ENCODE measurements around the gene MASP2. TPM values are rescaled to one million over a fixed set of nuclear protein-coding genes. Genes with fewer than 3 reads are reported as not detected.
A peak's percentile ranks its signal among the peaks of the same experiment; 100 is the strongest.
"Not testable (repeated sequence)": the region's sequence is repeated elsewhere in the genome, so short reads cannot be mapped to it uniquely, and the experiment has no call there.

Gene MASP2
- not detected in 2 replicates for total RNA-seq (2014; rRNA removed; shearing (Covaris generic))

DNA sequence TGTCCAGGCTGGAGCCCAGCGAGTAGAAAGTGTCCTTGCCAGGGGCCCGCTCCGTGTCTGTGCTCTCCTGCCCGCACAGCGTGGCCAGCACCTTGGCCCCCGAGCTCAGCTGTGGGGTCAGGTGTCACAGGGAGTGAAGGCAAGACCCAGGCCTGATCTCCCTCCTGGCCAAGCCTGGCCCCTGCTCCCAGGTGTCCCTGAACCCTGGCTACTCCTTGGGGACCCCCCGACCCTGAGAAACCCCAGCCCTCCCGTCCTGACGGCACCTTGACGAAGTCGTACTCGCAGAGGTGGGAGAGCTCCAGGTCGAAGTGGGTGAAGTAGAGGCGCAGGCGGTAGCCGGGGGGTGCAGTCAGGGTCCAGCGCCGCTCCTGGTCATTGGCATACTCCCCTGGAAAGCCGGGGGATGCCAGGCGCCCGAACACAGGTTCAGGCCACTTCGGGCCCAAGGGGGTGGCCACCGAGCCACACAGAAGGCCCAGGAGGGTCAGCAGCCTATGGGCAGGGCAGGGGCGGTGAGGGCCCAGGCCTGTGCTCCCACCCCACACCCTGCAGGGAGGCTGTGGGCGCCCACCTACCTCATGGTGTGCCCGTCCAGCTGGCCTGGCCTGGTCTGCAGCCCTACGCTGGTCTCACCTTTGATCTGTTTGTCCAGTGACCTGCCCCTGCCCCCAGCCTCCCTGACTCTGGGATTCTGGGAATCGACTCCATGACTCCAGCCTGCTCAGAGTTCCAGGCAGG lies at the start of gene MASP2:
MASP2 (minus strand) TSS at position 615 of the 741 bp plus-strand sequence; CDS start at position 583, 32 bp downstream.
- DNase-seq (ENCODE audit: low read depth) = no peak

DNA sequence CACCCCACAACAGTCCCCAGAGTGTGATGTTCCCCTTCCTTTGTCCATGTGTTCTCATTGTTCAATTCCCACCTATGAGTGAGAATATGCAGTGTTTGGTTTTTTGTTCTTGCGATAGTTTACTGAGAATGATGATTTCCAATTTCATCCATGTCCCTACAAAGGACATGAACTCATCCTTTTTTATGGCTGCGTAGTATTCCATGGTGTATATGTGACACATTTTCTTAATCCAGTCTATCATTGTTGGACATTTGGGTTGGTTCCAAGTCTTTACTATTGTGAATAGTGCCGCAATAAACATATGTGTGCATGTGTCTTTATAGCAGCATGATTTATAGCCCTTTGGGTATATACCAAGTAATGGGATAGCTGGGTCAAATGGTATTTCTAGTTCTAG lies 36.7 kb upstream of the MASP2 start:
- DNase-seq (ENCODE audit: low read depth) = not testable (repeated sequence)

DNA sequence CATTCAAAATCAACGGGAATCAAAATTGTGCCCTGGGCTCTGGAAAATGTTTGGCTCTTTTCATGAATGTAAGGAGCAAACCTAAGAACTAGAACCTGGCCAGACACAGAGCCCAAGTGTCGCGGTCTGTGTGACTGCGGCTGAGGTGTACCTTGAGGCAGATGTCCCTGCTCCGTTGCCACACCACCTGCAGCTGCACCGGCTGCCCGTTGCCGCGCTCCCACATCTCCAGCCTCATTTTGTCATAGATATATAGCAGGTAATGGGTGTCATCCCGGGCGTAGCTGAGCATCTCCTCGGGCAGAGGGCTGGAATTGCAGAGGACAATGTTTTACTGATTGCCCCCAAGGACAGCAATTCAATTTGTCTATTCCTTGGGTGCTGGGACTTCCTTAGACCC lies 33.9 kb upstream of the MASP2 start:
- no peak for DNase-seq (ENCODE audit: low read depth)

DNA sequence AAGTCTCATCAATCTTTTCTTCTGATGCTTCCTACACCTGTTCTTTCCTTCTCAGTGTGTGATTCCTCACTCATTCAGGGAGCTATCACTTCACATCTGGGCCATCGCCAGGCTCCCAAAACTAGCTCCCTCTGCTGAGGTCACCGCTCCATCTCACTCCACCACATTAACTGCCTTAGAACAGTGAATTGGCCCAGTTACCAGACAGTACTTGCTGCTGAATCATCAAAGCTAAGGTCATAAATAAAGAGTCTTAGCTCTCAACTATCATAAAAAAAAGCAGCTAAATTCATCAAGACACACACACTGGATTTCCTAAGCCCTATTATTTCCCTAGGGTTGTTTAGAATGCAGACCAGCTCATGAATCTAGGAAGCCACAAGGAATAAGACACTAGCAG lies 31.6 kb upstream of the MASP2 start:
- DNase-seq (ENCODE audit: low read depth) = no peak

DNA sequence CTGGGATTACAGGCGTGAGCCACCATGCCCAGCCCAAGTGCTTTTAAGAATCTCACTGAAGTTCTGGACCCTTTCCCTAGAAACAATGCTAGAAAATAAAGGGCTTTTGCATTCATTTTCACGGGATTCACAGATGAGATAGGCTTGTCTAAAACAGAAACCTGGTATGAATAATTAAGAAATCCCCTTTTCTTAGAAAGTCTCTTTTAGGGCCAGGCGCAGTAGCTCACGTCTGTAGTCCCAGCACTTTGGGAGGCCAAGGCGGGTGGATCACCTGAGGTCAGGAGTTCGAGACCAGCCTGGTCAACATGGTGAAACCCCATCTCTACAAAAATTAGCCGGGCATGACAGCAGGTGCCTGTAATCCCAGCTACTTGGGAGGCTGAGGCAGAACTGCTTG lies 26.4 kb upstream of the MASP2 start:
- not testable (repeated sequence) for DNase-seq (ENCODE audit: low read depth)

DNA sequence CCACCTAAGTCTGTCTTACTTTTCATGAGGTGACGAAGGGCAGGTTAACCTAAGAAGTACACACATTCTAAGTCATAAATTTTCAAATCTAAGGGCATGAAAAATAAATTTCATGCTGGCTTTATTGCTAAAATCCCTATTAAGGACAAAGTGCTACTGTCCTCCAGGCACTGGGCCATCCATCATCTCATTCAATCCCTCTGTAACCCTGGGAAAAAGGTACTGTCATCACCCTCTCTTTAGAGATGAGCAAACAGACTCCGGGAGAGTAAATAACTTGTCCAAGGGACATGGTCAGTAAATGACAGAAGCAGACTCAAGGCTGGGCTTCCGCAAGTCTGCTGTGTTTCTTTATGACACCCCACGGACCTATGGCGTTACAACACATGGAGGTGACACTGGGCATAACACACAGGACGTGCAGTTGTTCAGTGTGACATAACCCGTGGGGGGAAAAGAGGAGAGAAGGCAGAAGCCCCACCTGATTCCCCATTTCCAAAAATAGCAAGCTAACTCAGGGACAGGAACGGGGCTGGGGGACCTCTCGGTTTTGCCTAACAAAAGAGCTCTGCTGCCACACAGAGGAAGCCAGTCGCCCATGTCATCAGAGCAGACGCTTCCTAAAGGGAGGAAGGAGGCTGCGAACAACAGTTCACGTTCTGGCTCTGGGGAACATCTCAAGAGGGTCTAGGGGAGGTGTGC lies 25.3 kb upstream of the MASP2 start:
- DNase-seq (ENCODE audit: low read depth) = no peak

DNA sequence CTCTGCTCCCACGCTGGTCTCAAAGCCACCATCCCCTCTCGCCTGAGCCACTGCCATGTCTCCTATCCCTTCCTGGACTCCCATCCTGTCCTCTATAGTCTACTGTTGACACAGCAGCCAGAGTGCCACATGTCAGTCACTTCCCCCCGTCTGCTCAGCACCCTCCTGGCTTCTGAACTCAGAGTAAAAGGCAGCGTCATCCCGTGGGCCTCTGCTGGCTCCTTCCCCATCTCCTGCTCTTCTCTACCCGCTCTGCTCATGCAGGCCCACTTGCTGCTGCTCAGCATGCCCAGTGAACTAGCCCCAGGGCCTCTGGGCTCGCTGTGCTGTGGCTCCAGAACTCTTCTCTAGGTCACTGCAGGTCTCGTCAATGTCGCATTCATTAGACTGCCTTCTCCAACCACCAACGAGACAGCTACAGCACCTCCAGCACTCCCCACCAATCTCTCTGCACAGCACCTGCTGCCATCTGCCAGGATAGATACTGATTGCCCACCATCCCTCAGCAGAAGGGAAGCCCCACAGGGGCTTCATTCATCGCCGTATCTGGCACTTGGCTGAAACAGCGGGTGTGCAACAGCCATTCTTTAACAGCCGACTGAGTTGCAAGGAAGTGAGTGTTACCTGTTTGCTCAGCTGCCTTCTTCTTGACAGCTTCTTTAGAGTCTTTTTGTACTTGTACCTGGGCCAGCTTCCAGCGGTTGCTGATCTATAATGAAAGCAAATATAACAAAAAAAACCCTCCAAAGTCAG lies 24.6 kb upstream of the MASP2 start:
- no peak for DNase-seq (ENCODE audit: low read depth)

DNA sequence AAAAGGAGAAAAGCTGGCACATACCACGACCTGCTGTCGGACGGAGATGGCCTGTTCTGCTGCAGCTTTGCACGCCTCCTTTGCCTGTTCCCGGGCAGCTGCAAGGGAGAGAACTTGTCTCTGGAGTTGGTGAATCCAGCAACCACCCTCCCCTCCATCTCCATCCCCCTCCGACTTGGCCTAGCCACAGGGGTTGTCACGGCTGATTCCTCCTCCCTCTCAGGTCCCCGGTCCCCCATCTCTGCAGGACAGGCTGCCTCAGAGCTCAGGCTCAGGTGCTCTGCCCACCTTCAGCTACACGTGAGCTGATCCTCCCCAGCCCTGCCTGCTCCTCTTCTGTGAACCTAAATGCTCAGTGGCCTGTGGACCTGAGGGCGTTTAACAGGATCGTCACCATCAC lies 23.8 kb upstream of the MASP2 start:
- no peak for DNase-seq (ENCODE audit: low read depth)

DNA sequence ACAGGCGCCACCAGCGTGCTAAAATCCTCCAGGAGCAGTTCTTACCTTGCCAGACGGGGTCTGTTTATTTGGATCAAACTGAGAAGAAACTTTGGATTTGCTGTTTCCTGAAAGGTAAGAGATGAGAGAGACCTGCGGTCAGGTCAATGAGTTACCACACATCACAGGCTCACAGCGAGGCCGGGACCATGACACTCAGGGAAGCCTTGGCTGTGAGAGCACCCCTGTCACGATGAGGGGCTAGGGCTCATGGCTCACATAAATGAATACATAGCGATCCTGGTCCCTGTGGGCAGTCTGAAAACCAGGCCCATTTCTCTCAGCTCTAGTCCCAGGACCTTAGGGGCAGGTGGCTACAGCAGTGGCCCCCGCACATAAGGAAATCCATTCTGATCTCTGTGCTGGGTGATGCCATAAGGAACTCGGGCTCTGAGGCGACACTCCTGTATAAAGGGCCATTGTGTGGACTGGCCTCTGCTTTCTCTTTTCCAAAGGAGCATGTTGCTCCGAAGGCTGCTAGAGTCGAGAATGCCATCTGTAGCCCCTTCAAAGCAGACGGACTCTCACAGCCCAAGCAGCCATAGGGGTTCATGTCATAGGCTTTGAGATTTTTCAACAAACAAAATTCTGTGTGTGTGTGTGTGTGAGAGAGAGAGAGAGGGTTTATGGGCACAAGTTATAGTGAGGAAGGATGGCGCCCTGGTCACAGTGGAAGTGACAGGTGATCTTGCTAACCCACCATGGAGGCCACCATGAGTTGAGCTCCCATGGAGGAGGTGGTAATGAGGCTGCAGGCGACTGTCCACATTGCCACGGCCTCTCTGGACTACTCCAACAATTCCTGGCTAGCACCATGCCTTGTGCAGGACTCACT lies 21.8 kb upstream of the MASP2 start:
- DNase-seq (ENCODE audit: low read depth) = no peak

DNA sequence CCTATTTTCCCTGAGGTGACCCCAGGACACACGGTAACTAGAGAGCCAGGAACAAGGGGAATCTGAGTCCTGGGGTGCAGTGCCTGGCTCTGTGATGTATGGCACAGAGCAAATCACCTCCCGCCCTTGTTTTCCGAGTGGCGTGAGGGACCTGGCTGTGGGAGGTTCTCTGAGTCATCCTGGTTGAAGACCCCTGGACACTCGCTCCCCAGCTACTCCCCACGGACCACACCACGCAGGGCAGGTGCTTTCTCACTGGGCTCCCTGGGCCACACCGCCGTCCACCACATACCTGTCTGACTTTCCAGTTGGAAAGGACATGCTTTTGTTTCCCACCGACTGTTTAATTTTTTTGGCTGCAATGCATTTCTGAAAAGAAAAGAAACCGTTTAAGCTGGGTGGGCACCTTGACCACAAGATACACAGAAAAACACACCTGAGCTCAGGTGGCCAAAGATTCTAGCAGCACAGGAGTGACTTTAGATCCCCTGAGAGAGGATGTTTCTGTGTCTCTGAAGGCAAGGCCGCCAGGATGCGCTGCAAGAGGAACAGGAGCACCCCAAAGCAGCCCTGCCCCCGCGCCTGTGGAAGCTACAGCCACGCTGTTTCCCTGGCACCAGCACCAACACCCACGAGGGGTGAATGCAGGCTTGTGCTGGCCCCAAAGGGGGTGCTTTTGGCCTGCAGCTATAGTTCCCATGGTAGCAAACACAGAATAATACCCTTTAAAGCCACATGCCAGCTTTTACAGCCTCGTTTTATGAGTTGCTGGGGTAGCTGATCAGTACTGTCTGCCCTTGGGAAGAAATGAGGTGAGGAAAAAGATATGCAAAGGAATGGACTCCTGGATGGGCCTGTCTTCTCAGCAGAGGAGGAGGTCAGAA lies 20.9 kb upstream of the MASP2 start:
- DNase-seq (ENCODE audit: low read depth) = no peak

DNA sequence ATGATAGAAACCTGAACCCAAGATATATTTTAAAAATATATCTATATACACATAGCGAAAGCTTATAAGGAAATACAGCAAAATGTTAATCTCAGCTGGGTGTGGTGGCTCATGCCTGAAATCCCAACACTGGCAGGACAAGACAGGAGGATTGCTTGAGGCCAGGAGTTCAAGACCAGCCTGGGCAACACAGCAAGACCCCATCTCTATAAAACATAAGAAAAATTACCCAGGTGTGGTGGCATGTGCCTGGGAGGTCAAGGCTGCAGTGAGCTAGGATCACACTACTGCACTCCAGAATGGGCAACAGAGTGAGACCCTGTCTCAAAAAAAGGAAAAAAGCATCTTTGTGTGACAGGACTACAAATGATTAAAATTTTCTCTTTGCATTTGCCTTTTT lies 18.8 kb upstream of the MASP2 start:
- DNase-seq (ENCODE audit: low read depth) = no peak

DNA sequence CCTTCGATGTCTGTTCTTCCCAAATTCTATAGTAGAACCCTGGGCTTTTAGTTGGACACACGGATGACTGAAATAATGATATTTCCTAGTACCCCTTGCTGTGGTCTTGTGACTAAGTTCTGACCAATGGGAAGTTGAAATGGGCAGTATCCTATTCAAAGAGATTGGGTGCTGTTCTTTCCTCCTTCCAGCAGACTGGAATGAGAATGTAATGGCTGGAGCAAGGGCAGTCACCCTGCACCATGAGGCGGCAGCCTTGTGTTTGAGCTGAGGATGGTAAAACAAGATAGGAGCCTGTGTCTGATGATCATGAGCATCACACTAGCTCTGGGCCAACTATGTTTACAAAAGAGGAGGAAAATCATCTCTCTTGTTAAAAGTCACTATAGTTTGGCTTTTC lies 17.9 kb upstream of the MASP2 start:
- DNase-seq (ENCODE audit: low read depth) = no peak

DNA sequence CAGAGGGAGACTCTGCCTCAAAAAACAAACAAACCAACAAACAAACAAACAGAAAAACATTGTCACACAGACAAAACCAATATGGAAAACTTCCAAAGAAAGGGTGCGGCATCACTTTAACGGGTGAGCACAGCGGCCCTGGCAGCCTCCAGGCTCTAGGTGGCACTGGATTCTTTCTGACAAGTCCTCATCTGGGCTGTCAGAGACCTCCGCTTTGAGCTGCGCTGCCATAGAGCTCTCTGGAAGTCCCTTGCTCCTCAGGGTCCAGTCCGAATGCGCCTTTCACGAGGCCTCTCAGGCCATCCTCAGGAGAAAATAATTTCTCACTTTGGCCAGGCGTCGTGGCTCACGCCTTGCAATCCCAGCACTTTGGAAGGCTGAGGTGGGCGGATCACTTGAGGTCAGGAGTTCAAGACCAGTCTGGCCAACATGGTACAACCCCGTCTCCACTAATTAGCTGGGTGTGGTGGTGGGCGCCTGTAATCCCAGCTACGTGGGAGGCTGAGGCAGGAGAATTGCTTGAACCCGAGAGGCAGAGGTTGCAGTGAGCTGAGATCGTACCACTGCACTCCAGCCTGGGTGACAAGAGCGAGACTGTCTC lies 17.0 kb upstream of the MASP2 start:
- not testable (repeated sequence) for DNase-seq (ENCODE audit: low read depth)

DNA sequence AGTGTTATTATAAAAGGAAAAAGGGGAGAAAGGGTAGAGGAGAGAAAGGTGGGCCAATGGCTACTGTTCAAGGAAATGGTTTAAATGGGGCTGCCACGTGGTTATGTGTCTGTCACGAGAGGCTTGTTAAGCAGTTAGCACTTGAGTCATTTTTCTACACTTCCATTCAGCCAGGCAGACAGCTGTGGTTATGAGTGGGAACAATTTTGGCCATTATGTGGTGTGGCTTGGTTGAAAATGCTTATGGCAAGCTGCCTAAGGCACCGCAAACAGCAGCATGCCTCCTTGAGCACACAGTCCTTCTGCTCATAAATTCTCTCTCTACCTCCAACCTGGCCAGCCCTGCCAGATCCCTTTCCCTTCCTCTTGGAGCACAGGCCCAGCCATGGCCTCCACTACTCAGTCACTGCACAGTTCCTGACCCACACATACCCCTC lies 15.9 kb upstream of the MASP2 start:
- DNase-seq (ENCODE audit: low read depth) = peak; percentile 80

DNA sequence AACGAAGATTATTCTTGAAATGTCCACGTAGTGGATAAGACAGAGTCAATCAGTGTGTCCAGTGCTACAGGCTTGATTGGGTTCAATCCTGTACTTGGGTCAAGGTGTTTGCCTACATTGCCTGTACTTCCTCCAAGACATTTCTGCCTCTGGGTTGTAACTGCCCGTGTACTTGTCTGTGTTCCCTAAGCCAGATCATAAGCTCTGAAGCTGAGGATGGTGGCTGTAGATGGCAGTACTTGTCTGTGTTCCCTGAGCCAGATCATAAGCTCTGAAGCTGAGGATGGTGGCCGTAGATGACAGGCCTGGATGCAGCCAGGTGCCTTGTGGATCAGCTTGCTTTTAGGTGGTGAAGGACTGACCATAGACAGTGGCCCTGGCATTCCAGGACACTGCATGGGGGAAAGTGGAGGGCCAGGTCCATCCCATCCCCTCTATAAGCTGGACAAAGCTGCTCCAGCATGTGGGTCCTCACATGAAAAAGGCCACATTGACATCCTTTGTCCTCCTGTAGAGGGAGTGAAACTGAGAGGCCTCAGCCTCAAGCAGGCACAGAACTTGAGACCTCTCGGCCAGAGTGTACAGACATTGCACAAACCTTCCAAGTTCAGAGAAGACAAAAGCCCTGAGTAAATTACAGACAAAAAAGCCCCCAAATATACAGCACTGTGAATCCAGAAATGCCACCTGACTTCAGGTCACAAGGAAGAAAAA lies 14.8 kb upstream of the MASP2 start:
- no peak for DNase-seq (ENCODE audit: low read depth)

DNA sequence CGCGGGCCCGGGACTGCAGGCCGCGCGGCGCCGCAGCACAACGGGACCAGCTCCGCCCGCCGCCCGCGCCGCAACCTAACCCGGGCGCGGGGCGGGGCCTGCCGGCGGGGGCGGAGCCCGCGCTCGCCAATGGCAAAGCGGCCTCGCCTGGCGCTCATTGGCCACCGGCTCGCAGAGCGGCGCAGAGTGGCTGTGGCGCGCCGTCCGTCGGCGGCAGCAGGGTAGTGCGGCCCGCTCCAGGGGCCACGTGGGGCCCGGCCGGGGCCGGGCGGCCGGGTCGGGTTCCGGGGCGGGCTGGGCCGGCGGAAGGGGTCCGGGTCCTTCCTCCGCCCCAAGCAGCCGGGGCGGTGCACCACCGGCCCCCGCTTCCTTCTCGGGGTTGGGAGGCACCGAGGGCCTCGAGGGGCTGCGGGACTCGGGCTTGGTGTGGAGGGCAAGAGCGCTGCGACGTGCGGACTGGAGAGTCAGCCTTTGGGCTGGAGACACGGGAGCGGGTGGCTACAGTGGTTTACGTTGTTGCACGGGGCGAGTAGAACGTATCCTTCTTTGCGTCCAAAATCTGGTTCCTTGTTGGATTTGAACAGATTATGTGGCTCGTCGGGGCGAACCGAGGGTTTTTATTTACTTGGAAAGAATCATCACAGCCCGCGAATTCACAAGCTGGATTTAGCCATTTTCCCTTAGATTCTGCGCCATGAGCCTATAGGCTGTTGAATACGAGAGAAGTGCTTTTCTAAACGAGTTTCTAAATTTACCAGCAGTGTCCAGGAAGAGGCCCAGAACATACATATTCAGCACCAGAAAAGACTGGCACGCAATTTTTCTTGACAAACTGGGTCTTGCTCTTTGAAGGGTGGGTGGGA lies 13.2 kb upstream of the MASP2 start, which contains the start of gene SRM:
SRM (minus strand) TSS at position 51 of the 863 bp plus-strand sequence. CDS start 75 bp downstream, outside the sequence.
- DNase-seq (ENCODE audit: low read depth) = peak; percentile 90

DNA sequence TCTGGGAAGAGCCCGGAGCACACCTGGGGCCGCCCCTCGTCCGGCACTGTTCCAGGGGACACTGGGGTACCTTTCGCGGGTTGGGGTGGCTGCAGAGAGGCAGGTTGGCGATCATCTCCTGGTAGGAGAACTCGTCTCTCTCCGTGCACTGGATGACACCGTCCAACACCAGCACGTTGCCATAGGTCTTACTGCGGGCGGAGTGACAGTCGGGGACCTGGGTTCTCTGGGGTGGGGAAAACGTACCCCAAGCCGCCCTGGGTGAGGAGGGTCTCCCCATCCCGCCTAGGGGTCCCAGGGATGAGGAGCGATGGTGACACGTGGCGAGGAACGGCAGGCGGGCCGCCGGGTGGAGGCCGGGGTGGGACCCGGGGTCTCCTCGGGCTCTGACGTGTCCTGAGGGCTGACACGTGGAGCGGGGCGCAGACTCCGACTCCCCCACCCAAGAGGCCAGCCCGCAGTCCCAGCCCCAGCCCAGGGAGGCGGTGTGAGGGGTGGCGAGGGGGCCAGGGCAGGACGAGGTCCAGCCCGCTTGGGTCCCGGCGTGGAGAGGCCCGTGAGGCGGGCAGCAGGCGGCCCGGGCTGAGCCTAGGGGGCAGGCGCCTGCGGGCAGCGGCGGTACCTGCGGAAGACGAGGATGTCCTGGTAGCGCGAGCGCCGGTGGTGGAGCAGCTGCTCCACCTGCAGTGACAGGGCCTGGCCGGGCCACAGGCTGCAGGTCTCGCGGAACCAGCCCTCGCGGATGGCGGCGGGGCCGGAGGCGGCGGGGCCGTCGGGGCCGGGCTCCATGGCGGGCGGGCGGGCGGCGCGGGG lies 12.3 kb upstream of the MASP2 start:
- no peak for DNase-seq (ENCODE audit: low read depth)

Data from RPMI7951 (cell line).